ENCODE data around the gene CILP.
A peak's percentile ranks its signal among the peaks of the same experiment; 100 is the strongest.

Gene CILP

GRCh38 chr15:65223996-65224395 lies 12.7 kb upstream of the CILP start:
- no peak for DNase-seq

DNA sequence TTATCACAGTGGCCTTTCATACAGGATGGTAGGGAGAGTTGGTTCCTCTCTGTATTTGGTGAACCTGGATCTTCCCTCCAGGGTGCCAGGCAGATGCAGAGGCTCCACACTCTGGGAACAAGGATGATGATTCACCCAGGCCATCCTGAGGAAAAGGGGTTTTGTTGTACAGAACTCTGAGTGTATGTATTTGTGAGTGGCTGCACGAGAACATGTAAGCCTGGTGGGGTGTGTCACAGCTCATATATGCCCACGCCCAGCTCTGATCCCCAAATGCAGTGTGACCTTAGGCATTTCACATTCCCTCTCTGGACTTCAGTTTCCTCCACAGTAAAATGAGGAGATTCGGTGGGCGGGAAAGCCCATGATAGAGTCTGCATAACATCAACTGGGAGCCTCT lies 11.6 kb upstream of the CILP start:
- no peak for DNase-seq

GRCh38 chr15:65221697-65222096 lies 10.4 kb upstream of the CILP start:
- DNase-seq, result no peak

- DNase-seq, result no peak
Measured at GRCh38 chr15:65219137-65219536, 7.9 kb upstream of the CILP start.

DNA sequence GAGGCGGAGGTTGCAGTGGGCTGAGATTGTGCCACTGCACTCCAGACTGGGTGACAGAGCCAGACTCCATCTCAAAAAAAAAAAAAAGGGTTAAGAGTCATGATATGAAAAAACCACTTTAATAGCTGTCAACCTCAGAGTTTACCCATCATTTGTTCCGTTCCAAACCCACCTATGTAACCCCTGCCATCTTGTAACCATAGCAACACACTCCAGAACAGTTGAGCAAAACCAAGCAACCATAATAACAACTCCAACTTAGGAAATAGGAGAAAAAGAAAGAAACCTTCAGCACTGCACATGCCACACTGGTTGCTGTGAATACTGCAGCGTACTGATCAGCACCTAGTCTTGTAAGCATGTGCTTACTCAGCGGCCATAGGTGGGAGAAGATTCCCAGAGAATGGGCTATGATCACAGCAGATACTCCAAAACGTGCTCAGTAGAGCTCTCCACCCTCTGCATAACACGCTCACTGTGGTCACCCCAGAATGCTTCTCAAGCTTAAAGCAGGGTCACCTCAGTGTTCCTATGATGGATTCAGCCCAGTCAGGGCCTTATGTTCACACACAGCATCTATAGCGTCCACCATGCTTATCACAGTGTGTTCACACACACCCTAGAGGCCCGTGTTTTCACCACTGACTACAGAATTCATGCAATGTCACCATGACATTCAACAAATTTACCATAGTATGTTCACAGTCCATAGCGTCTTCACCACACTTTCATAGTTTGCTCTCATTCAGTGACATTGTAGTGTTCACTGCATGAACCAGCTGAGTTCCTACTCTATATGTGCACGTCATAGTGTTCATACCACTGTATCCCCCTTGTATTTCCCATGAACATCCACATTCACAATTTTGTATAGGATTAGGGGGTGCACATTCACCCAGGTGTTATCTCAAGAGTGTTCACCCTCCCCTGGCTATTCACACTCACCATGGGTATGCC lies 6.5 kb upstream of the CILP start:
- no peak for DNase-seq

DNA sequence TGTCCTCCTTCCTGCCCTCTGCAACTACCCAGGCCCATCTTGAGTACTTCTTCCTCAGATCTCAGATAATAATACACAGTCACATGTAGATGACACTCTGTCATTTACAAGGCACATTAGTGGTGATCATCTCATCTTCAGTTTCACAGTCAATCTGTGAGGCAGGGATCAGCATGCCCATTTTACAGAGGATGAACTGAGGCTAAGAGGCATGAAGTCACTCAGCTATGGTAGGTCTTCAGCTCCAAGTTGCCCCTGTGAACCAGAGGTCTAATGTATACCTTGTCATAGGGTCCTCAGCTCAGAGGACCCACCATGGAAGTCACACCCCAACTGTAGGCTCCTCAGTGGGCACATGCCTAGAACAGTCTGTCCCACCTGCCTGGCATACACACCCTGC lies 4.2 kb upstream of the CILP start:
- no peak for DNase-seq

DNA sequence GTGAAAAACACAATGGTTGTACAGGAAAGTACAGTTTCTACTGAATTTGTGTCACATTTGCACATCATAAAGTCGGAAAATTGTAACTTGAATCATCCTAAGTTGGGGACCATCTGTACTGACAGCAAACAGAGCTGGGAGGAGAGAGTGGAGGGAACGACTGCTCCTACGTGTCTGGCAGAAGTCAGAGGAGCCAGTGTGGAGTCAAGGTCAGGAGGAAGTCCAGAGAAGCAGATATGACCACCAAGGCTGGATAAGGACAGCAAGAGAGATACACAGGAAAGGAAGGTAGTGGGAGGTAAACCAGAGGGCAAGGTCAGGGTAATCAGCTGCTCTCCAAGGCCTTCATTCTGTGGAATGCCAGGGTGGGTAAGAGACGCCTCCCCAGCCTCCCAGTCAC lies 2.7 kb upstream of the CILP start:
- DNase-seq, result no peak

DNA sequence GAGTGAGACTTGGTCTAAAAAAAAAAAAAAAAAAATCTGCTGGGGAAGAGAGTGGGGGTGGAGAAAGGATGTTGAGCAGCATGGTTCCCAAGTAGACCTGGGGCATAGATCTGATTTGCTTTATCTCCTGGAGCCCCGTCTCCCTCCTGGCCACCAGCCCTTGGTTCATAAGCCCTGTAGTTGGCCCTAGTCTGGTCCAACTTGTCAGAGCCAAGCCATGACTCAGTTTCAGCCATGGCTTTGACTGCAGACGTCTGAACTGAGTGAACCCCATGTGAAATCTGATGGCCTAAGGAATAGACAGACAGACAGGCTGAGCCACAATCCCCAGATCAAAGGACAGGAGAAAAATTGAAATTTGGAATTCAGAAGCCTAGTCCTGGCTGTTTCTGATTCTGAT lies 2.0 kb upstream of the CILP start:
- DNase-seq, result no peak

- DNase-seq, result peak; percentile 16 to 23
Measured at GRCh38 chr15:65212097-65212496, 824 bp upstream of the CILP start.

DNA sequence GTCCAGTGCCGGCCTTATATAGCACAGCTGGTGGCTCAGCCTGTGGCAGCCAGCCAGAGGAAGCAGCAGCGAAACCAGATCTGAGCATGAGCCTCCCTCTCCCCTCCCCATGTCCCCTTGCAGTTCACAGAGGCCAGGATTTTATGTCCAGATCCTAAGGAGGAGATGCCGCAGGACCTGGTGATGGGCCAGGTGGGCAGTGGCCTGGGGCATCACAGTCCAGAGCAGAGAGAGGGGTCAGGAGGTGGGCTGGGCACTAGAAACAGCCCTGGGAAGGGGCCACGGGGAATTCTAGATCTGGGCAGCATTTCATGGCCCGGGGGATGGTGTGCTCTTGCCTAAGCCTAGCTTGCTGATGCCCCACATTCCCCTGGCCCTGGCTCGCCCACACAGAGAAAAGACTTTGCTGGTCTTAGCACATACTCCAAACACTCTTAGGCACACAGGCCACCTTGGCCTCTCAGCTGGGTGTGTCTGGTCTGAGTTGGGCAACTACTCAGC lies 259 bp upstream of the CILP start:
- no peak for DNase-seq

- no peak for DNase-seq
Measured at GRCh38 chr15:65209701-65210643, 1.3 kb downstream of the CILP start.

DNA sequence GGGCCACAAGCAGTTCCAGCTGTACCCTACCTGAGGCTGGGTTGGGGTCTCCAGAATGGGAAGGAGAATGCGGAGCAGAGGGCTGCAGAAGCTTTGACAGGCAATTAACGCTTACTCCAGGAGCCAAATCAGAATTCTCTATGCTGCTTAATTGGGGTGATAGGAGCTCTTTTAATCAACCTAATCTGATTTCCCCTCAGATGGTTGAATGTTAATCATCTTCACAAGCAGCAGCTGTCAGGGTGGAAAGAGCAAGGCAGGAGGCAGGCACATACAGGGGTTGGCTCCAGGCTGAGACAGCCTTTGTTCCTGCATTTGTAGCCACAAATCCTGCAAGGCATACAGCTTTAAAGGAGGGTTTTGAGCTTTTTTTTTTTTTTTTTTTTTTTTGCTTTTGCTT lies 2.6 kb downstream of the CILP start:
- no peak for DNase-seq

GRCh38 chr15:65207280-65207840 lies 3.9 kb downstream of the CILP start:
- DNase-seq, result no peak

DNA sequence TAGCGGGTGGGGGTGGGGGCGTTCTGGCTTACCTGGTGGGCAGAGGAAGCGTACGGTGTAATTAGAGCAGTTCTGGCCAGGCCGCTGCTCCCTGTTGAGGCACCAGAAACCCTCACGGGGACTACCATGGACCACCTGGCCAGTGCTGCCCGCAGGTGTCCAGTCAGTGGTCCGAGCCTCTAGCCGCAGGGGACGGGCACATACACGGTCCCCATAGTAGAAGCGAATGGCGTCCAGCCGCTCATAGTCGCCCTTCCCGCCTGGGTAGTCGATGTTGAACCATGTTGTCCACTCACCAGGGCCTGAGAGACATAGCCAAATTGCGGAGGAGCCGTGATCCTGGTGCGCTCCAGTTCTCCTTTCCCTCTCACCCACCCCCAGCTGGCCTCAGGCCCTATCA lies 4.5 kb downstream of the CILP start:
- no peak for DNase-seq

DNA sequence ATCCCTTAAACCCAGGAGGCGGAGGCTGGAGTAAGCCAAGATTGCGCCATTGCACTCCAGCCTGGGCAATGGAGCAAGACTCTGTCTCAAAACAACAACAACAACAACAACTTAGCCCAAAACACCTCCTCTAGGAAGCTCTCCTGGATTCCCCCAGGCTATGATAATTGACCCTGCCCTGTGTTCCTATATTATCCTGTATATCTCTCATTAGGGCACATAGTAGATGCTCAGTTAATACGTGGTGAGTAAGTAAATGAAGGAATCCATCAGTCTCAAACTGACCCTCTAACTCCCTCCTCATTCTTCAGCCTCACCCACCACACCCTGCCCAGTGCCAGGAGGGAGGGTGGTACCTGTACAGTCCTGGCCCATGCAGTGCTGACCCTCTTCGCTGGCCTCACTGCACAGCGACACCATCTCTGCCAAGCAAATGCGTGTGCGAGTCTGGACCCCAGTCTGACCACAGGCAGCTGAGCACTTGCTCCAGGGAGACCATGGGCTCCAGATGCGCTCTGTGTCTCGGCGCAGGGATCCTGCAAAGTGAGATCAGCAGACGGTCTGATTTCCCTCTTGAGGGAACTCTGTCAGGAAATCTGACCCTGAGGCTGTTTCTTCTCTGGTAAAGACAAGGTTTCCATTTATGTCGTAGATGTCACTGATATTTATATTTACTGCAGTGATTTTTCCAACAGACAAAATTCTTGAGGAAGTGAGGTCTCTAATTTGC lies 6.2 kb downstream of the CILP start:
- DNase-seq, result no peak

DNA sequence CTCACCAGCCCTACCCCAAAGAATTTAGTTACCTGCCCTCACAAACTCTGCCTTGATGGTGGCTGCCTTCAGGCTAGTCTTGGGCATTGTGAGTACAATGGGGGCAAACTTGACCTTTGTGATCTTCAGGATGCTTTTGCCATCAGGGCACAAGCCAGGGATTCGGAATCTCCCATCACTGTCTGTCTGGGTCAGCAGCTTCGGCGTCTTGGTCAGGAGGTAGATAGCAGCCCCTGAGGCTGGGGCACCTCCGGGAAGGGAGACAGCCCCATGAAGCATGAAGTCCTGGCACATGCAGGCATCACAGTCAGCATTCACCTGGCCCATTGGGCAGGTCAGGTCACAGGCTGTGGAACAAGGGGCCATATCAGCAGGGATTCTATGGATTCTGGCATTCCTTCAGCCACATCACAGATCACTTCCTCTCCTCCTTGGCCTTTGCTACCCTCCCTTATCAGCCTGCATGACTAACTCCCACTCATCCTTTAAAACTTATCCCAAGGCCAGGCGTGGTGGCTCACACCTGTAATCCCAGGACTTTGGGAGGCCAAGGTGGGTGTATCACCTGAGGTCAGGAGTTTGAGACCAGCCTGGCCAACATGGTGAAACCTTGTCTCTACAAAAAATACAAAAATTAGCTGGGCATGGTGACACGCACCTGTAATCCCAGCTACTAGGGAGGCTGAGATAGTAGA lies 6.9 kb downstream of the CILP start:
- DNase-seq, result no peak

GRCh38 chr15:65201918-65202317 lies 9.4 kb downstream of the CILP start:
- no peak for DNase-seq

- DNase-seq, result no peak
Measured at GRCh38 chr15:65198571-65198970, 12.7 kb downstream of the CILP start.

GRCh38 chr15:65197337-65197645 lies 14.0 kb downstream of the CILP start:
- DNase-seq, result no peak

- no peak for DNase-seq
Measured at GRCh38 chr15:65196637-65197336, 14.5 kb downstream of the CILP start.

DNA sequence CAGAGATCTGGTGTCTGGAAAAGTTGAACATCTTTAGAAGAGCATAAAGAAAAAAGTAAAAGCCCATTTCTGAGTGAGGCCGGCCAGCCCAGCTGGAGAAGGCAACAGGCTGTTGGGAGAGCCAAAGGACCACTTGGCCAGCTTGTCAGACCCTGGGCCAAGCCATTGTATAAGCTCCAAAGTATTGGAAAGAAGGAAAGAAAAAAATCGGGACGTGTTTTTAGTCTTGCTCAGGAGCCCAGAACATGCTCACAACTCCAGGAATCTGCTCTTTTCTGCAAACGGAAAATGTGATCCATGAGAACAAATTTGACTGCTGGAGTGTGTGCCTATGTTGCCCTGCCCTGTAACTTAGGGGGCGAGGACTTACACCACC lies 15.7 kb downstream of the CILP start:
- DNase-seq, result no peak
